Activated CD4-positive, CD25-positive, alpha-beta regulatory T cell treated with anti-CD3 and anti-CD28 coated beads, Interleukin-2, amount 50 U/mL, for 72 hours (primary cell): ENCODE data around the gene TSPAN15.
"Not testable (repeated sequence)": the region's sequence is repeated elsewhere in the genome, so short reads cannot be mapped to it uniquely, and the experiment has no call there.

ENCODE experiments used
- DNase-seq: peaks from one replicate; pipeline ENCODE4 v3.0.0; 2021

TSPAN15 gene

GRCh38 chr10:69449841-69450240, 1.4 kb upstream of the TSPAN15 start:
- no peak for DNase-seq

DNA sequence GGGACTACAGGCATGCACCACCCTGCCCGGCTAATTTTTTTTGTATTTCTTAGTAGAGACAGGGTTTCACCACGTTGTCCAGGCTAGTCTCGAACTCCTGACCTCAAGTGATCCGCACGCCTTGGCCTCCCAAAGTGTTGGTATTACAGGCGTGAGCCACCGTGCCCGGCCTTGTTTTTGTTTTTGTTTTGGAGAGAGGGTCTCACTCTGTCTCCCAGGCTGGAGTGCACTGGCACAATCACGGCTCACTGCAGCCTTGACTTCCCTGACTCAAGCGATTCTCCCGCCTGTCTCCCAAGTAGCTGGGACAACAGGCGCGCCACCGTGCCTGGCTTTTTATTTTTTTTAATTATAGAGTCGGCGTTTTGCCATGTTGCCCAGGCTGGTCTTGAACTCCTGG, 870 bp upstream of the TSPAN15 start:
- not testable (repeated sequence) for DNase-seq

GRCh38 chr10:69451784-69452251, 553 bp downstream of the TSPAN15 start:
- DNase-seq = no peak

DNA sequence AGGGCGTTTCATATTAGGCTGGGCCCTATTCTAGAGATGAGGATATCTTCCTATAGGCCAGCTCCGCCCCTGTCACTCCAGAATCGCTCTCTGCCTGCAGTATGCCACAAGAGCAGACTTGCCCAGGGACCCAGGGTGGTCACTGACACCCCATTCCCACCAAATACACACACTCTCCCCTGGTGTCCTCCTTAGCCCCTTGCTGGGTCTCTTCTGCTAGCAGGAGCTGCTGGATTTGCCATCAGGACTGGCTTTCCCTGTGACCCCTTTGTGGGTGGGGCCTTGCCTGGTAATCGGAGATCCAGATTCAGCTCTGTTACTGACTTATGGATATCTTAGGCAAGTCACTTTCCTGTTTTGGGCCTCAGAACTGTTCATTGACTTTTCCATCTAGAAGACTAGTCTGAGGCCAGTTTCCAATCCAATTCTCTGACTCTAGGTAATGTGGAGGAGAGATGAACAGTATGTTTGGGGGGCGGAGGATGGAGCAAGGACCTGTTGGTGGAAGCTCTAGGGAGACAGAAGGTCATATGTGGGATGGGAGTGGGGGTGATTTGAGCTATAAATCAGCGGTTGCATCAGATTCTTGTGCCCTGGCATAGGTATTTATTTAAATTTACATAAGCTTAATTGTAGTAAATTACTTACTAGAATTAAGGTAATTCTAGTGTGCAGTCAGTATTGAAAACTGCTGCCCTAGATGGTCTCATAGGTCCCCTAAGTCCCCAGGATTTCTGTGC, 1.6 kb downstream of the TSPAN15 start:
- no peak for DNase-seq

DNA sequence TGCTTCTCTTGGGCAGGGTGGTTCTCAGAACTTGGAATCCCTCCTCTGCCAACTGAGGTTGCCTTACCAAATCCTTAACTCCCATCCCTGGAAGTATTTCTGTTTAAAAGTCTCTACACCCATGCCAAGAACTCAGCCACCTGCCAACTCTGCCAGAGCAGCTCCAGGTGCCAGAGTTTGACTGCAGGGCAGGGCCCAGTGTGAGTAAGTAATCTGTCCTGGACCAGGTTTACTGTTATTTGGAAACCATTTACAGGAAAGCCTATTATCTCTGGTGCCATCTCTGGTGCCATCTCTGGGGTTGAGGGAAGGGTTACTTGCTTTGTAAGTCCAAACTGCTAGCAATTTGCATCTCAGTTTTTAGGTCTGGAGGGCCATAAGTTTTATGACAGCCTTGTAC, 2.5 kb downstream of the TSPAN15 start:
- no peak for DNase-seq

DNA sequence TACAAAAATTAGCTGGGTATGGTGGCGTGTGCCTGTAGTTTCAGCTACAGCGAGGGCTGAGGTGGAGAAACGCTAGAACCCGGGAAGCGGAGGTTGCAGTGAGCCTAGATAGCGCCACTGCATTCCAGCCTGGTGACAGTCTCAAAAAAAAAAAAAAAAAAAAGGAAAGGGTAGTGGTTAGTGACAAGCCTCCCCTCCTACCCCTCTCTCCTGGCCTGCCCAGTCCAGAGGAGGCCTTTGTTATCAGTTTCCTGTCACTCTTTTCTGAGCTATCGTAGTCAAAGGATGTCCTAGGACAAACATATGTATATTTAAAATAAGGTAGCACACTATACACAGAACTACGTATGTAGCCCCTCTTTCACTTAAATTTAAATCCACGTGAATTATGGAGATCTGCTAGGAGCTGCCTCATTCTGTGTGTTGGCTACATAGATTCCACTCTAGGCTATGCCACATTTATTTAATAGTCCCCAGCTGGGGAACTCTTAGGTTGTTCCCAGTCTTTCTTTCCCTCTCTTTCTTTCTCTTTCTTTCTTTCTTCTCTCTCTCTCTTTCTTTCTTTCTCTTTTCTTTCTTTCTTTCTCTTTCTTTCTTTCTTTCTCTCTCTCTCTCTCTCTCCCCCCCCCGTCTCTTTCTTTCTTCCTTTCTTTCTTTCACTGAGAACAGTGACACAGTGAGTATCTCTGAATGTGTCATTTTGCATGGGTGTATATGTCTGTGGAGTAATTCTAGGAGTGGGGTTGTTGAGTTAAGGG, 3.9 kb downstream of the TSPAN15 start:
- no peak for DNase-seq

DNA sequence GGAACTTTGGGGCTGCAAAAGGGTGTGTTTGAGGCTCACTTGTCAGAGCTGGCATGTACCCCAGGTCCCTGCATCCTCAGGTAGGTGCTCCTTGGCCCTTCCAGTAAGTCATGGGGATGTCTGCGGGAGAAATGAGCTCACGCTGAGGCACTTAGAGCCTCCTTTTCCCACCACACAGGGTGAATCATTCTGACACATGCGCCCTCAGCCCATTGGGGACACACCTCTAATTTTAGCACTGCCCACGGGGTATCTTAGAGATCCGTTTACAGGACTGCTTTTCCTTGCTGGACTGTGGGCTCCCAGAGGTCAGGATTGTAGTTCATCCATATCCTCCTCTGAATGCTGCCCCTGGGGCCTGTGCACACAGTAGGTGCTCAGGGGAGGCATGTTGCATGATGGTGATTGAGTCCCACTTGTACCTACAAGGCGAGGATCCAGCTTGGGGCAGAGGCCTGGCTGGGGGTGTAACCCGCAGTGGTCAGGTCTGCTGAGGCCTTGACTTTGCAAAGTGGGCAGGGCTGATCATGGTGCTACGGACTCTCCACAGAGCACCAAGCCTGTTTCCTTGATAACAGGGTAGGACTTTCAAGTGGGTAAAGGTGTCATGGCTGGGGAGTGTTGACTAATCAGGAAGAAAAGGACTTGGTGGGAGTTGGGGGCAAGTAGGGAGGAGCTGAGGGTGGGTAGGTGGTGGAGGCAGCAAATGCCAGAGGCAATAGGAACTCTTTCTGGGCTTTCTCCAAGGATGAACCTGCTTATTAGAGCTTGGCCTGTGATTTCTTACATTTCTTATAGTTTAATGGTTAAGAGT, 5.8 kb downstream of the TSPAN15 start:
- no peak for DNase-seq

DNA sequence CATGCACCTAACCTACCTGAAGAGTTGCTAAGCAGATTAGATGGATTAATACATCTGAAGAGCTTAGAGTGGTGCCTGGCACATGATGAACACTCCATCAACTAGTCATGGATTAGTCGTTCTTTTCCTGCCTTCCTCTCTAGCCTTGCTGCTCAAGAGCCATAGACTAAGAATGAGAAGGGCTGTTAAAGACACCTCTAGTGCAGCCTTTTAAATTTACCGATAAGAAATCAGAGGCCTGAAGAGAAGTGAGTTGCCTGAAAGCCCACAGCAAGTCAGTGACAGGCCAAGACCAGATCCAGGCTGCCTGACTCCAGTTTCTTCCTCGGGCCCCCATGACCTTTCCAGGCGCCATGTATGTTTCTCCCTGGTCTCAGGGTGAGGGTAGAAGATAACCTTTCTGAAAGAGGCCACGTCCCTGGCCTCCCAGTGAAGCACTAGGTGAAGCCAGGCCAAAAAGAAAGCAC, 6.5 kb downstream of the TSPAN15 start:
- DNase-seq = no peak

DNA sequence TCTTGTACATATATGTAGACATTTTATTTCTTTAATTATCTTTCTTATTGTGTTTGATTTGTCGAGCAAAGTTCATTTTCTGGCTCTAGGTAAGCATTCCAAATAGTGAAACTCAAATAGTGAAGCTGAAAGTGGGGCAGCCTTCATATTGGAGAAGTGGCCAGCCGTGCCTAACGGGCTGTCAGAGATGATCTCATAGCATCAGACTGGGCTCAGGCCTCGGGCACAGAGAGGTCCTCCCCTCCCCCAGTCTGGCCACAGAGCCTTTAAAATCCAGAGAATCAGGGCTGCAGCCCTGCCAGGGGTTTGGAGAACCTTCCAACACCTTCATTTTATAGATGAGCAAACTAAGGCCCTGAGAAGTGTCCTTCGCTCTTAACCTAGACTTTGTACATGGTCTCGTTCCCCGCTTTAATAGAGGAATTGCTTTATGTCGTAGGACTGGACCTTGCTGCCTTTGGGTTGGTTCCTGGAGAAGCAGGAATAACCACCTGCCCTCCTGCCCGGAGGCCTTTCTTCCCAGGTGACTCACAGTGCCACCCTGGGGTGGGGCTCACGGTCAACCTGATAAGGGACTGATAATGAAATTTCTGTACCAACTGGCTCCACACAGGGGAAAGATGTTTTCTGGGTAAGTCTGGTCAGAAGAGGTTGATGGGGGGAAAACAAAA, 7.3 kb downstream of the TSPAN15 start:
- no peak for DNase-seq

GRCh38 chr10:69459101-69459790, 8.0 kb downstream of the TSPAN15 start:
- DNase-seq = no peak

DNA sequence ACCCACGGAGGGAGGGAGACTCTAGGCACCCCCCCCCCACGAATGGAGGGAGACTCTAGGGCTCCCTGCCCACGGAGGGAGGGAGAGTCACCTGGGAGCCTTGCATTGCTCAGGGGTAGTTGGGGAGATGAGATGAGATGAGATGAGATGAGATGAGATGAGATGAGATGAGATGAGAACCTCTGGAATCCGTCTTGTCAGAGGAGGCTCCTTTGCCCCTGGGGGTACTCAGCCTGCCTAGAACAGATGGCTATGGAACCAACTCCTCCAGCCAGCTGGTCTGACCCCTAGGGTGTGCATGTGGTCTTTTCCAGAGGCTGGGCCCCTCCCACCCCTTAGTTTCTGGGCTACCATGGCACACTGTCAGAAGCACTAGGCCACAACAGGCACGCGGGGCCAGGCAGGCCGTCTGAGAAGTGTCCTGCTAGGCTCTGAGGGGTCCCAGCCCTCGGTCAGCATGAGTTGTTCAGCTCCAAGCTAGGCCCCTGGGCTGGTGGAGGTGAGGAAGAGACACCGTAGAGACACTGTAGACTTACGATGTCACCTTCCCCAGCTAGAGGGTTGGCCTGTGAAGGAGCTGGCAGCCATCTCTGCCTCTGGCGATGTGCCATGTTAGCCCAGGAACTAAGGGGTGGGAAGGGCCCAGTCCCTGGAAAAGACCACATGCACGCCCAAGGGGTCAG, 8.8 kb downstream of the TSPAN15 start:
- DNase-seq = no peak

DNA sequence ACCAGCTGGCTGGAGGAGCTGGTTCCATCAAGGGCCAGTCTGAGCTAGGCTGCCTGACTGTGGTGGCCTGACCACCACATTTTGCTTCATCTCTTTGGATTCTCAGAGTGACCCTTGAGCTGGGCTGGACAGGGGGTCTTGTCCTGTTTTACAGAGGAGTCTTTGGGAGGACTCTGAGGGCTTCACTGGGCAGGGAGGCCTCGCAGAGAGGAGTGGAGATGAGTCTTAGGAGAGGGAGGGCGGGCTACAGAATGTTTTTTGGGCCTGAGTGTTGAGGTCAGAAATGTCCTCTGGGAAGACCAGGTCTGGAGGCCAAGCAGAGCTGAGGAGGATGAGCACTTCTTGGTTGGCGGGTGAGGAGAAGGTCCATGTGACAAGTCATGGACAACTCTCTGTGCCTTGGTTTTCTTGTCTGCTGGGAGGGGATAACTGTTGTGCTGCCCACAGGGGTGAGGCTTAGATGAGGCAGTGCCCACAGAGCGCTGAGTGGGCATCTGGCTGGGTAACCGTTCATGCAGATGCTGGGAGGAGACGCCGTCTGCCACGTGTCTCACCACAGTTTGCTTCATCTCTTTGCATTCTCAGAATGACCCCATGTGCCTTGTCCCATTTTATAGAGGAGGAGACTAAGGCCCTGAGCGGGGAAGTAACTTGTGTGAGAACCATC, 9.4 kb downstream of the TSPAN15 start:
- no peak for DNase-seq

- DNase-seq = no peak
Observed at GRCh38 chr10:69461243-69462025, 10.2 kb downstream of the TSPAN15 start.

- DNase-seq = no peak
Observed at GRCh38 chr10:69463886-69464285, 12.6 kb downstream of the TSPAN15 start.

GRCh38 chr10:69464401-69464800, 13.1 kb downstream of the TSPAN15 start:
- DNase-seq = no peak

DNA sequence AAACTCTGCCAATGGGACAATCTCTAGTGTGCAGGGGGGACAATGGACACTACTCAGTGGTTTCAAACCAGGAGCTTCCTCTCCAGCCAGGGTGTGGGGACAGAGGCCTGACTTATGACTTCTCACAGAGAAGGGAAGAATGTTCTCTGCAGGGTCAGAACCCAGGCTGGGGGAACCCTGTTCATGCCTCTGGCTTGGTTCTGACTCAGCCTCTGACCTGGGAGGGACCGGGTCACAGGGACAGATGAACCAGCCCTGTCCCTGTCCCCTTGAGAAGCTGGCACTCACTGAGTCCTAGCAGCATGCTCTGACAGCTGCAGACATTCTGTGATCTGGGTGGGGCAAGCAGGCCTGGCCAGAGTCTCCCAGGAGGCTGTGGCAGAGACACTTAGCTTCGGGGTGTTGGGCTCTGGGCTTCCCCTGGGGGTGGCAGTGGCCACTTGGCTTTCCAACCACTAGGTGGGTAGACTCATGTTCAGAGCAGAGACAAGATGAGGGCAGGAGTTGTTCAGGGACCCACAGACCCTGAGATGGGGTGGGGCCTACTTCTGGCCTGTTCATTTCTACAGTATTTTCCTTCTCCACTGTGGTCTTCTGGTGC, 13.6 kb downstream of the TSPAN15 start:
- no peak for DNase-seq

DNA sequence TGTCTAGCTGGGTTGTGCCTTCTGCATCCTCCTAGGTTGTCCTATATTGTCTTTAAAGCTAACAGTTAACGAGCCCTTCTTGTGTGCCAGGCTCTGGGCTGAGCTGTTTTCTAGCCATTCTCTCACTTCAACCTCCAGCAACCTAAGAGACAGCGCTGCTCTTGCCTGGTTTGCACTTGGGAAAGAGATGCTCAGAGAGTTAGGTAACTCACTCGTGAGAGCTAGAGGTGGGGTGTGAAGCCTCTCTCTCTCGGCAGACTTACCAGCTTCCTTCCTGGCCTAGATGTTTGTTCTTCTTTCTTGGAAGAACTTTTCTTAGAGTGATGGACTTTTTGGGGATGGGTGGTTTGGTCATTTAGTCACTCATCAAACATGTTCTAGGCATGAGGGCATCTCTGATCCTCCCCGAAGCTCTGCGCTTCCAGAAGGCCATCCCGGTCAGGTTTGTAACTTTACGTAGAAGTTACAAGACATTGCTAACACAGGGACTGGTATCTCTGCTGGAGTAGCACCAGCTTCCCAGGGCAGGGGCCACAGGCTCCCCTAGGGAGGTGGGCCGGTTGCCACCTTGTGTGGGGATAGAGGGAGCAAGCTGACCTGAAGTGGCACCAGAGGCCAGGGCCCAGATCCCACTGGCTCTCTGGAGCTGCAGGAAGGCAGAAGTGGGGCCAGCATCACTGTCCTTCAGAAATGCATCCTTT, 14.3 kb downstream of the TSPAN15 start:
- DNase-seq = no peak

DNA sequence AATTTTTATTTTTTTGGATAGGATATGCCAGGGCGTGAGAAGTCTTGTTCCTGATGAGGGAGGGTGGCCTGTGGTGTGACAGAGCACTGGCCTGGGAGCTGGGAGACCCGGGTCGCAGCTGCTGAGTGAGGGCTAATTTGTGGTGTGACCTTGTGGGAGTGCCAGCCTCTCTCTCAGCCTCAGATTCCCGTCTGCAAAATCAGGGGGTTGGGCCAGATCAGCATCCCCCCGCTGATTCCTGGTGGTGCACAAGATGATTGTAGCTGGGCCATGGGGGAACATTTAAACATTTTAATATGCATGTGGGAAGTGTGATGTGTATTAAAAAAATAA, 14.9 kb downstream of the TSPAN15 start:
- DNase-seq = no peak

GRCh38 chr10:69466689-69467088, 15.4 kb downstream of the TSPAN15 start:
- no peak for DNase-seq
